Measurements from ENCODE around the gene ZKSCAN5. TPM values are rescaled to one million over a fixed set of nuclear protein-coding genes. Genes with fewer than 3 reads are reported as not detected.

ZKSCAN5 gene
- total and polyA plus RNA-seq, 2 of the 8 experiments (the other 6 are each of a cell fraction or from before 2014, with no cell fraction given): 5.3 to 13.5 TPM

DNA sequence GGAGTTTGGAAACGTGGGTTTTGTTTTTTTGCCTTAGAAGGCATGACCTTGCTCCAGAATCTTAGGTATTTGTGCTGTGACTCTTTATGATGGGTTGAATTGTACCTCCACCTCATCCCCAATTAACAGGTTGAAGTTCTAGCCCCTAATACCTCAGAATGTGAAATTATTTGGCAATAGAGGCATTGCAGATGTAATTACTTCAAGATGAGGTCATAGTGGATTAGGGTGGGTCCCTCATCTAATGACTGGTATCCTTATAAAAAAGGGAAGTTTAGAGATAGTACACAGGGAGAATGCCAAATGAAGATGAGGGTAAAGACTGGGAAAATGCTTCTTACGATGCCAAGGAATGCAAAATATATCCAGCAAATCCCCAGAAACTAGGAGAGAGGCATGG, 50.5 kb downstream of the ZKSCAN5 start:
- POLR2A ChIA-PET (ENCODE audit: partially characterized antibody): interaction anchor here (1.7 kb wide), 1 partner anchor 147 kb away, joined by 3 read pairs; the partner anchor contains the start of genes BUD31 and PDAP1
- Histone ChIP-seq H3K4me1 (replicated peaks in 1 of 4; ENCODE audit: control insufficient read depth in 3 of 4, insufficient read depth in 4 of 4, low read length in 3 of 4) (peaks cover 0 to 5% (median 0%) of the 10 kb centered on the region in 4 experiments; a peak in 5 of 7 replicates), H4K5ac (ENCODE audit: insufficient read length, low read depth, low read length) (no peak overlapping the region), H3K56ac (replicated peaks; ENCODE audit: insufficient read length, low read depth, low read length) (no peak overlapping the region), H3K9me3 (ENCODE audit: insufficient read depth in 2 of 2, low read depth in 1 of 2, low read length in 1 of 2) (no peaks in the 10 kb centered on the region), H2BK20ac (ENCODE audit: low read length) (no peak overlapping the region), H3K79me2 (ENCODE audit: control insufficient read depth in 1 of 2, insufficient read depth in 2 of 2, low read length in 2 of 2) (peaks cover 5 to 32% of the 10 kb centered on the region in 2 experiments), H3K23ac (ENCODE audit: insufficient read length) (no peak overlapping the region), H2BK120ac (replicated peaks; ENCODE audit: low read depth, low read length) (no peak overlapping the region), H3K27me3 (replicated peaks in 1 of 4; ENCODE audit: control insufficient read depth in 3 of 4, extremely low read depth in 1 of 4, insufficient read depth in 3 of 4, low read length in 3 of 4) (no peaks in the 10 kb centered on the region), H3K36me3 (ENCODE audit: control insufficient read depth in 2 of 4, insufficient read depth in 4 of 4, low read length in 3 of 4) (peaks cover 0 to 7% (median 0%) of the 10 kb centered on the region in 4 experiments; a peak in 5 of 8 replicates), H4K20me1 (replicated peaks in 1 of 2; ENCODE audit: control insufficient read depth in 1 of 2, insufficient read depth in 2 of 2, low read length in 2 of 2) (no peaks in the 10 kb centered on the region), H2AK5ac (ENCODE audit: low read depth, low read length) (no peak overlapping the region), H2BK12ac (ENCODE audit: low read depth, low read length) (no peak overlapping the region), H3K4me3 (ENCODE audit: extremely low read depth in 1 of 4, insufficient read depth in 2 of 4, low read depth in 3 of 4, low read length in 4 of 4) (no peak overlapping the region), H3K4me2 (ENCODE audit: insufficient read depth in 1 of 2, low read depth in 2 of 2, low read length in 2 of 2) (no peak overlapping the region), H2AFZ (ENCODE audit: low read length) (no peak overlapping the region), H3K23me2 (ENCODE audit: low read depth, low read length) (peaks cover 5% of the 10 kb centered on the region), H3K4ac (replicated peaks; ENCODE audit: insufficient read length, low read depth, low read length) (no peak overlapping the region), H3K18ac (ENCODE audit: extremely low read depth, low read length) (no peak overlapping the region), H3K27ac (ENCODE audit: low read depth, low read length) (no peak overlapping the region), H3K14ac (ENCODE audit: insufficient read length) (no peak overlapping the region), H3K79me1 (ENCODE audit: low read depth, low read length) (peaks cover 2% of the 10 kb centered on the region), H4K8ac (ENCODE audit: extremely low read depth, insufficient read depth, low read length) (no peak overlapping the region), H2BK5ac (ENCODE audit: low read depth, low read length) (no peak overlapping the region), H3K9ac (replicated peaks in 1 of 4; ENCODE audit: extremely low read depth in 1 of 4, low read depth in 3 of 4, low read length in 3 of 4) (no peak overlapping the region), H2BK15ac (ENCODE audit: low read length) (no peak overlapping the region), H4K91ac (replicated peaks; ENCODE audit: insufficient read length, low read length) (no peak overlapping the region)
- TF ChIP-seq KDM4A (IDR thresholded peaks at IDR 0.05; ENCODE audit: low read depth, low read length, severe bottlenecking) (no peak), HDAC2 (IDR thresholded peaks at IDR 0.05; ENCODE audit: borderline replicate concordance in 1 of 2, low read depth in 2 of 2, low read length in 2 of 2) (no peak), GTF2F1 (IDR thresholded peaks at IDR 0.05; ENCODE audit: borderline replicate concordance, low read depth, low read length) (no peak), YY1 (IDR thresholded peaks at IDR 0.05; ENCODE audit: low read depth, low read length) (no peak), CREB1 (IDR thresholded peaks at IDR 0.05) (no peak), POLR2A (IDR thresholded peaks at IDR 0.05; ENCODE audit: control extremely low read depth in 1 of 2, low read depth in 2 of 2, low read length in 2 of 2) (no peak), JUND (IDR thresholded peaks at IDR 0.05; ENCODE audit: low read length) (no peak), SIN3A (conservative IDR thresholded peaks at IDR 0.05 in 1 of 2, IDR thresholded peaks at IDR 0.05 in 1 of 2; ENCODE audit: low read depth in 1 of 2, low read length in 2 of 2) (no peak)
- CTCF ChIA-PET (ENCODE audit: partially characterized antibody): interaction anchor here (1.2 kb wide), 1 partner anchor 95 kb away, joined by 3 read pairs; no protein-coding TSS in a partner anchor
- WGBS, 2 experiments (ENCODE audit: extremely low coverage in 1 of 2, insufficient coverage in 1 of 2, insufficient read length in 1 of 2, insufficient replicate concordance in 2 of 2, low coverage in 1 of 2, low lambda C conversion rate in 2 of 2, missing lambda C conversion rate in 1 of 2): 94% methylated on average over 2 of the region's 2 CpGs; no CpG with 5 or more reads in 1 of the 2 experiments
- DNase-seq (ENCODE audit: low read depth in 1 of 2, low spot score in 2 of 2) (no peak), FAIRE-seq (no peak)
